CD4-positive, alpha-beta T cell treated with Interleukin-6 for 4 hours (primary cell): ENCODE results near the gene KCNH4.
"Not testable (repeated sequence)": the region's sequence is repeated elsewhere in the genome, so short reads cannot be mapped to it uniquely, and the experiment has no call there.

Experiments used
- DNase-seq: peaks from one replicate; pipeline ENCODE4 v3.0.0-alpha.2; 2020; ENCODE audit warnings: mixed read lengths

KCNH4 gene

GRCh38 chr17:42193969-42194899, 13.3 kb upstream of the KCNH4 start, which contains the start of gene GHDC:
TSS of gene GHDC (minus strand) at chr17:42194494. CDS start at chr17:42193581, 913 bp downstream.
- peak; percentile 84 for DNase-seq

- no peak for DNase-seq
Measured at GRCh38 chr17:42193216-42193968, 12.4 kb upstream of the KCNH4 start.

- DNase-seq: no peak
Measured at GRCh38 chr17:42192189-42193126, 11.5 kb upstream of the KCNH4 start.

DNA sequence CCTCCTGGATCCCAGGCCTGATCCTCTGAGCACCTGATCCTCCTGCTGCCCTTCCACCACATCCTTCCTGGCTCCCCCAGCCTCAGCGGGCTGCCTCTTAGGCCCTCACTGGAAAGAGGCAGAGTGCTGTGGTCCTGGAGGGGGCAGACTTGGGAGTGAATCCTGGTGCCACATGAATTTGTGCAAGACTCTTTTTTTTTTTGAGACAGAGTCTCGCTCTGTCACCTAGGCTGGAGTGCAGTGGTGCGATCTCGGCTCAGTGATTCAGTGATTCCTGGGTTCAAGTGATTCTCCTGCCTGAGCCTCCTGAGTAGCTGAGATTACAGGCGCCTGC, 10.3 kb upstream of the KCNH4 start:
- DNase-seq: no peak

- DNase-seq: no peak
Measured at GRCh38 chr17:42190491-42191274, 9.7 kb upstream of the KCNH4 start.

- DNase-seq: no peak
Measured at GRCh38 chr17:42189651-42189965, 8.7 kb upstream of the KCNH4 start.

DNA sequence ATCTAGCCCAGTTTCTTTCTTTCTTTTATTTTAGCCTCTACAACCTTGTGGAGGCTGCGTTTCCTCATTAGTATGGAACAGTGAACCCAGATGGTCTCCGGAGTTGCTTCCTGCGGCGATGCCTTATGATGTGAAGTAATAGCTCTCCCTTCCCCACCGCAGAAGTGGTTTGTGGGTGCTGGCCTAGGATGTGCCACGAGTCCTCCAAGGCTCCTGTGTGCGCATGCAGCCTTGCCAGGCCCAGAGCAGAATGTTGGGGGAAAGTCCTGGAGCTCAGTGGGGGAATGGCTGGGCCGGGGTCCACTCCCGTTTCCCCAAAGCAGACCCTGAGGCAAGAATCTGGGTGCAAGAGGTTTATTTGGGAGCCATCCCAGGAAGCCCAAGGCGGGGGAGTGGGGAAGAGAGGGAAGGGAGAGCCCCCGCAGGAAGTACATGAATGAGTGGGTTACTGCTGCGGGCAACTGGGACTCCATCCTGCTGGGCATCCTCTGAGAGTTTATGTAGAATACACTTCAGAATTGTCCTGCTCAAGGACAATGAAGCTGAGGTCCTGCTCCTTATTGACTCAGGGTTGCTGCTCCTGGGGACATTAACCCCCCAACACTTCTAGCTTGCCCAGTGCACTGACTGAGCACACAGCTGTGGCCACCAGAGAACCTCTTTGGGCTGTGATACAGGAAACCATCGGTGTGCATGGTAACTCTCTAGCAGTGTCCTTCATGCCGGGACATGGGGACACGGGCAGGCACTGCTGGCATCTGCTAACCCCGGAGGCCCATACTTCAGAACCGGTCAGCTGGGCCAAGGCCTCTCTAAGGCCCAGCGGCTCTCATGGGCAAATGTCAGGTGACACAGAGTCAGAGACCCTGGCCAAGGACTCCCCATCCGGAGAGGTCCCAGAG, 8.1 kb upstream of the KCNH4 start:
- DNase-seq: no peak

DNA sequence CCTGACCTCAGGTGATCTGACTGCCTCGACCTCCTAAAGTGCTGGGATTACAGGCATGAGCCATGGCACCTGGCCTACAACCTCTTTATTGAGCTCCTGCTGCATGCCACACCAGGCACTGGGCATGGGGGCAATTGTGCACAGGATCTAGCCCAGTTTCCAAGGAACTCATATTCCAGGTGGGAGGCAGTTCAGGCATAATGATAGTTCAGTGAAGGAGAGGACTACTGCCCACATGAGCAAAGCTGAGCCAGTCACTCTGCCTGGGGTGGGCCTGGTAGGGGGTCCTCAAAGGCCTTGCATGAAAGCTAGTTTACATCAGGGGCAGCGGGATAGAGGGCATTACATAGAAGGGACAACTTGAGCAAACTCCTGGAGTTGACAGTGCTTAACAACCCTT, 6.9 kb upstream of the KCNH4 start:
- DNase-seq: no peak

- not testable (repeated sequence) for DNase-seq
Measured at GRCh38 chr17:42186191-42186590, 5.2 kb upstream of the KCNH4 start.

- DNase-seq: no peak
Measured at GRCh38 chr17:42185621-42185930, 4.6 kb upstream of the KCNH4 start.

DNA sequence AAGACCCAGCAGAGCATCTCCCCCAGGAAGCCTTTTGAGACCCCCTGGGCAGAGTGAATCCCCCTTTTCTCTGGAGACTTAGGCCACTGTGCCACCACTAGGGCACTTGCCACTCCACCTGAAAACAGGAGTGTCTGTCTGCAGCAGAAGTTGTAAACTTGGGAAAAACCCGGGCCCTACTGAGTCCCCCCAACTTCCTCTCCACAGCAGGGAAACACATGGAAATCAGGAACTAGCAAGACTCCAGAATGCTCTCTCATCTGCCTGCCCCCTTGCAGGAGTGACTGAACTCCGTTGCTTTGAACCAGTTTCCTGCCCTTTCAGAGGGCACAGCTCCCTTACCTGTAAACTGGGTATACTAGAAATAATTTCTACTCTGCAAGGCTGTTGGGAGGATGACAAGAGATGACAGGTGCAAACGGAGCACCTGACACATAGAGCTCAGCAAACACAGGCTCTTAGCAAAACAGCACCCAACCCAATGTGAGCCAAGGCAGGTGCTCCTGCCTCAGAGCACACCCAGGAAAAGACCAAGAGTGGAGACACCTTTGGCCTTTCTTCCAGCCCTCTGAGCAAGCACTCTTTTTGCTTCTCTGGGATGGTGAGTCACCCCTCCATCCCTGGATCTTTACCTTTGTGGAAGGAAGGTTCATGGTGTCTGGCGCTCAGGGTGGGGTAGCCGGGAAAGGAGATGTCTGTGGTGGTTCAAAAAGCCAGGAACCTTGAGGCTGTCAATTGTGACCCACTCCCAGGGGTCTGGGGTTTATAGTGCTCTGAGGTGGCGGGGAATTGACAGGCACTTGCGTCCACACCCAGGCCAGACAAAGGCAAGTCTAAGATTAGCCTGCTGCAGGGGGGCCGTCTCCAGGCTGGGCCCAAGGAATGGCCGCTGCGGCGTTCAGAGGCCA, 4.0 kb upstream of the KCNH4 start, which contains the start of gene HCRT:
Gene HCRT, minus strand, starts transcription at position 740 of the 908 bp plus-strand sequence. Its CDS starts 87 bp downstream, at position 653.
- peak; percentile 11 for DNase-seq

DNA sequence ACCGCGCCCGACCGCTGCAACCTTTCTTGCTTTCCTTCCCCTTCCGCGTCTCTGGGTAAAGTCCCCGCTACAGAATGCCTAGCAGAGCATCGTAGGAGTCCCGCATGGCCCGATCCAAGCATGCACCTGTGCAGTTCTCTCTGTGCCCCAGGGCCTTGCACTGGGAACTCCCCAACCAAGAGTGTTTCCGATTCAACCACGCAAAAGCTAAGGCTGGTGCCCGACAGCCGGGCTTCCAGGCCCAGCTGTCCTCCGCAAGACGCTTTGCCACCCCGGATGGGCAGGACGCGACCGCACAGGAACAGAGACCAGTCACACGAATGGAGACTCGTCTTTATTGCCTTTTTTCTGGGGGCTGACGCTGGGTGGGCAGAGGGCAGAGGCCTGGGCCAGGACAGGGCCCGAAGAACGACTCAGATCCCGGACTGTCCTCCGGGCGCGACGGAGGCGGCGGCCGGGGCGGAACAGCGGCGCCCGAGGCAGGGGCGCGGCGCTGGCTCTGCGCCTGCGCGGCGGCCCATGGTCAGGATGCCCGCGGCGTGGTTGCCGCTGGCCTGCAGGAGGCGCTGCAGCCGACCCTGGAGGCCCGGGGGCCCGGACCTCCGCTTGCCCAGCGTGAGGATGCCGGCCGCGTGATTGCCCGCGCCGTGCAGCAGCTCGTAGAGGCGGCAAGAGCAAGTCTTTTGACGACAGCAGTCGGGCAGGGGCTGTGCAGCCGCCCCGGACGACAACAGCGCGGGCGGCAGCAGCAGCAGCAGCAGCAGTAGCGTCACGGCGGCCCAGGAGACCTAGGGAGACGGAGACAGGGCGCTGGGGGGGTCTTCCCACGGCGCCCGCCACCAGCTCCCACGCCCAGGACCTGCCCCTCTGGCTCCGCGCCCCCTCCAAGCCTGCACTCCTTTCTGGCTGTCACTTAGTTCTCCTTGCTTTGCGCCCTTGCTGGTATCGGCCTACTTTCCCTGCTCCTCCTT, 3.1 kb upstream of the KCNH4 start:
- peak; percentile 83 for DNase-seq

DNA sequence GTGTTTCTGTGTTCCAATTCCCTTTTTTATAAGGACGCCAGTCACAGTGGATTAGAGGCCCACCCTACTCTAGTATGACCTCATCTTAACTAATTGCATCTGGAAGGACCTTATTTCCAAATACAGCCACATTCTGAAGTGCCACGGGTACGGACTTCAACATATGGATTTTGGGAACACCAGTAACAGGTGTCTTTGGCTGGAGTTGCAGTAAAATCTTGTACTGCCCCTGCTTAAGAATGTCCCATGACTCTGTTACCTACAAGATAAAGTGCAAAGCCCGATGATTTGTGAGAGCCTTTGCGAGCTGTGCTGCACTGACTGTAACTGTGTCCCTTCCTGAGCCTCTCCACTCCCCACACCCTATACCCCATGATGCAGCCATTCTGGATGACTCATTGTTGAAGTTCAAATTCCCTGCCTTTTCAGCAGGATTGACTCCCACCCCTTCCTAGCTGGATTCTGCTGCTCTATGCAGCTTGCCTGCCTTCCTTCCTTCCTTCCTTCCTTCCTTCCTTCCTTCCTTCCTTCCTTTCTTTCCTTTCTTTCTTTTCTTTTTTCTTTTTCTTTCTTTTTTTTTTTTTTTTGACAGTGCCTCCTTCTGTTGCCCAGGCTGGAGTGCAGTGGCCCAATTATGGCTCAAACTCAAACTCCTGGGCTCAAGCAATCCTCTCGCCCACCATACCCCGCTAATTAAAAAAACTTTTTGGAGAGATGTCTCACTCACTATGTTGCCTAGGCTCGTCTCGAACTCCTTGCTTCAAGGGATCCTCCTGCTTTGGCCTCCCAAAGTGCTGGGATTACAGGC, 2.2 kb upstream of the KCNH4 start:
- DNase-seq: no peak

DNA sequence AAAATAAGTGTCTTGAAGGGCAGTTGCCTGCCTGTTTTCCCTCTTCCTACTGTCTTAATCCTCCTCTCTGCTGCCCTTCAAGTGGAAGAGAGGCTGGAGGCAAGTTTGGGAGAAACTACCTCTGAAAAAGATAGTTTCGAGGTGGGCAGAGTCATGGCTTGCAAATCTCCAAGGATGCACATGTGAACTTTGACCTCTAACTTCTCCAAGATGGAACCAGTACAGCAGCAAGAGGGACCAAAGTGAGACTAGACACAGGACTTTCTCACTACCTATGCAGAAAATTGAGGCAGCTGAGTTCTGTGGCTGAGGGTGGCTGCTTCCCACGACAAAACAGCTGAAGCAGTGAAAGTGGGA, 887 bp upstream of the KCNH4 start:
- no peak for DNase-seq

GRCh38 chr17:42180411-42180921, 476 bp downstream of the KCNH4 start:
- no peak for DNase-seq

DNA sequence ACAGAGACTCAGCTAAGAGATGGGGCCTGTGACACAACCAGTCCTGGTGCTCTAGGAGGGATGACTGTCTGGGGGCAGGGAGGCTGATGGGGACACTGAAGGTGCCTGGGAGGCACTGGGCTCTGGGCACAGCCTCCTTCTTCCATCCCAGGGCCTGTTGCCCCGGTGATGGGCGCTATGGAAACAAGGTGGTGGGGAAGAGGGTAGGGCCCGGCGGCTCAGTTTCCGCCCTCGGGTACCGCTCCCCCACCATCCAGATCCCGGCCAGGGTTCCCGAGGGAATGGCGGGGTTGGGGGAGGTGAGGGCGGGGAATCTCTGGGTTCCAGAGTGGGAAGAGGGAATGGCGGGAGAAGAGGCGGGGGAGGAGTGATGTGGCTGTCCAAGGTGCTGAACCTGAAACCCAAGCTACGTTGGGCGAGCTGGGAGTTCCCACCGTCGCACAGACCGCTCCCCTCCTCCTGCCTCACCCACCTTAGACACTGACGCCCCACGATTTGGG, 981 bp downstream of the KCNH4 start:
- DNase-seq: peak; percentile 42

GRCh38 chr17:42179335-42179734, 1.6 kb downstream of the KCNH4 start:
- no peak for DNase-seq

DNA sequence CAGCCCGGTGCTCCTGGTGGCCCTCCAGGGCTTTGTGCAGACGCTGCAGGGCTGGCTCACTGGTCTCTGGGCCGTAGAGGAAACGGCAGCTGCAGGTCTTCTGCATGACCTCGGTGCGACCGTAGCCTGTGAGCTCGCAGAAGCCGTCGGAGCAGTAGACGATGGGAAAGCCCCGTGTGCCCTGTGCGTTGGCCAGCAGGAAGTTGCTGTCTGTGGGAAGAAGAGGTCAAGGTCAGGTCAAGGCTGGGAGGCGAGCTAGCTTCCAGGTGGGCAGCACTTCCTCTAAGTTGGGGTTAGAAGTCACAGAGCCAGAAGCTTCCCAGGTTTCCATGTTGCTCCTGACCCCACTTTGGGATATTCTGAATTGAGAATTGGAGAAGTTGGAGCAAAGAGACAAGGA, 2.1 kb downstream of the KCNH4 start:
- no peak for DNase-seq
